ENCODE results near the gene DNMT3L.
"Not testable (repeated sequence)": the region's sequence is repeated elsewhere in the genome, so short reads cannot be mapped to it uniquely, and the experiment has no call there.

Gene DNMT3L

DNA sequence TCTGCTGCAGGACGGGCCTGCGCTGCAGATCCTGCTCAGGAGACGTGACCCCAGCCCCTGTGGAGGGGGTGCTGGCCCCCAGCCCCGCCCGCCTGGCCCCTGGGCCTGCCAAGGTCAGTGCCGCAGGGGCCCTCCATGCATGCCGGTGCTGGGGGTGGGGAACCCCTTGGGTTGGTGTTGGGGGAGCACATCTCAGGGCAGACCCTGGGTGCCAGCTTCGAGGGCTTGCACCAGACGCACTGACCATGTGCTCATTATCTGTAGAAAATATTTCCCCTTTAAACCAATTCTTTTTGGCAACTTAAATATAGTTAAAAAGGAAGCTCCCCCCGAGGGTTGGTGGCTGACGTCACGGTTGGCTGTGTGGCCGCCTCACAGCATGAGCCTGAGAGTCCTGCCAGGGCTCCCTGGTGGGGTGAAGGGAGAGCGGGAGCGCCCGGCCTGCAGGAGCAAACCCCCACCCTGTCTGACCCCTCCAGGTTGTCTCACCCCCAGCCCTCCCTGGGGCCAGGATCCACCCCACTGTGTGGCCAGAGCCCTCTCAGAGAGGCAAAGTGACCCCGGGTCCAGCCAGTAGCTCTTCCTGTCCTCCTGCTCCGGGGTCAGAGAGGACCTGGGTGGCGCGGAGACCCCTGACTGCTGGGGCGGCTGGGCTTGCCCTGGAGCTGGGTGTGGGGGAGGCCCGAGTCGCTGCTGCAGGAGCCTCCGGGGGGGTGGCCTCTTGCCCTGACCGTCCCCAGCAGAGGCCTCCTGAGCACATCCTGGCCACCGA, 32.9 kb upstream of the DNMT3L start:
- peak; percentile 47 for DNase-seq

- no peak for DNase-seq
Measured at GRCh38 chr21:44293551-44294231, 32.0 kb upstream of the DNMT3L start.

GRCh38 chr21:44292812-44293195, 31.1 kb upstream of the DNMT3L start:
- DNase-seq: no peak

- DNase-seq: no peak
Measured at GRCh38 chr21:44291936-44292811, 30.5 kb upstream of the DNMT3L start.

- no peak for DNase-seq
Measured at GRCh38 chr21:44291078-44291935, 29.6 kb upstream of the DNMT3L start.

DNA sequence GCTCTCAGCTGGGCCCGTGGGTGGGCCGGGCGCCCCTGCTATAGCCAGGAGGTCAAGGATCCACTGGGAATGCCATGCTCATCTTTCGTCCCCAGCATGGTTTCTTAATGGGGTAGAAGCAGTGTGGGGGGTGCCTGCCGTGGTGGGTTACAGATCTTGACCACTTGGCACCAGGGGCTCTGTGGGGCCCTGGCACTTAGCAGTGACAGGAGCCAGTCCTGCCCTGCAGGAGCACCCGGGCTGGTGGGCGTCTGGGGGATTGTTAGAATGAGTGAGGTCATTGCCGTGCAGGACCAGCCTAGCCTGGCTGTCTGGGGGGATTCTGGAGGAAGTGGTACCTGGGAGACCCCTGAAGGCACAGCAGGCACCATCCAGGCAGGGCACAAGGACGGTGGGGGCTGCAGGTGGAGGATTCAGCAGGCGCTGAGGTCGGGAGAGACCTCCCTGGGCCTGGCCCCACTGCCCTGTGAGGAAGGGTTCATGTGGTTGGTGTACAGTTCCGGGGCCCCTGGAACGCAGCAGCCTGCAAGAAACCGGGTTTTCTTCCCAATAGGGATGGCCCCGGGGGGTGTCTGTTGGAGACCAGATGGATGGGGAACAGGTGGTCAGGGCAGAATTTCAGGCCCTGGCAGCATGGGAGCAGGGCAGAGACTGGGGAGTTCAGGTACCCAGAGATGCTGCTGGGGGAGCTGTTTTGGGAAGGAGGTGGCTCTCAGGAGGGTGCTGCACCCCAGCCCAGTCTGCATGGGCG, 28.8 kb upstream of the DNMT3L start:
- DNase-seq: no peak

- no peak for DNase-seq
Measured at GRCh38 chr21:44289381-44290010, 27.8 kb upstream of the DNMT3L start.

DNA sequence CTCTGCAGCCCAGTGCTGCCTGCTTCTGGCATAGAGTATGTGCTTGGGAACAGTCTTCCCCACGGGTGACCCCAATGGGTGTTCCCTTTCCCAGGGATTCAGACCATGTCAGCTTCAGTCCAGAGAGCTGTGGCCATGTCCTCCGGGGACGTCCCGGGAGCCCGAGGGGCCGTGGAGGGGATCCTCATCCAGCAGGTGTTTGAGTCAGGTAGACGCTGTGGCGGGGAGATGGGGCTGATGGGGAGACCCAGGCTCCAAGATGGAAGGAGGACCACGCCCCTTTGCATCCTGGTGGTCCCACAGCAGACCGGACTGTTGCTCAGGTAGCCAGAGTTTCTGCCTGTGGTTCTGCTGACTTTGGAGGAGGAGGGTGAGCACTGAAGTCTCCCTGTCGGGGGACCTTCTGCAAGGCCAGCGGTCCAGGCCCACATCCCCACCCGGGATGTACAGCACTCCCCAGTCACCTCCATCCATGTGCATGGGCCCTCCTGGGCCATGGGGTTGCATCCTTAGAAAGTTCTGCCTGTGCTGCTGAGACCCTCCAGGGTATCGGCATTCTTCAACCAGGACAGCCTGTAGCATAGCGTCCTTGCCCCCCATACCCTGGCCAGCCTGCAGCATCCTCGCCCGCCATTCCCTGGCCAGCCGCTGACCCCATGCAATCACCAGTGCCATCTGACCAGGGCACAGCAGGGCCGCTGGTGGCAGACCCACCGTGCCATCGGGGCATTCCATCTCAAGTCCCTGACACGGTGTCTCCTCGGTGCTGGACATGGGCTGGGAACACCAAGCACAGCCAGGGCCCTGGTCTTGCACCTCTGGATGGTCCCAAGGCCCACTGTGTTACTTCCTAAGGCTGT, 26.8 kb upstream of the DNMT3L start:
- no peak for DNase-seq

GRCh38 chr21:44286716-44287632, 25.3 kb upstream of the DNMT3L start:
- DNase-seq: no peak

GRCh38 chr21:44286086-44286715, 24.5 kb upstream of the DNMT3L start:
- DNase-seq: no peak

DNA sequence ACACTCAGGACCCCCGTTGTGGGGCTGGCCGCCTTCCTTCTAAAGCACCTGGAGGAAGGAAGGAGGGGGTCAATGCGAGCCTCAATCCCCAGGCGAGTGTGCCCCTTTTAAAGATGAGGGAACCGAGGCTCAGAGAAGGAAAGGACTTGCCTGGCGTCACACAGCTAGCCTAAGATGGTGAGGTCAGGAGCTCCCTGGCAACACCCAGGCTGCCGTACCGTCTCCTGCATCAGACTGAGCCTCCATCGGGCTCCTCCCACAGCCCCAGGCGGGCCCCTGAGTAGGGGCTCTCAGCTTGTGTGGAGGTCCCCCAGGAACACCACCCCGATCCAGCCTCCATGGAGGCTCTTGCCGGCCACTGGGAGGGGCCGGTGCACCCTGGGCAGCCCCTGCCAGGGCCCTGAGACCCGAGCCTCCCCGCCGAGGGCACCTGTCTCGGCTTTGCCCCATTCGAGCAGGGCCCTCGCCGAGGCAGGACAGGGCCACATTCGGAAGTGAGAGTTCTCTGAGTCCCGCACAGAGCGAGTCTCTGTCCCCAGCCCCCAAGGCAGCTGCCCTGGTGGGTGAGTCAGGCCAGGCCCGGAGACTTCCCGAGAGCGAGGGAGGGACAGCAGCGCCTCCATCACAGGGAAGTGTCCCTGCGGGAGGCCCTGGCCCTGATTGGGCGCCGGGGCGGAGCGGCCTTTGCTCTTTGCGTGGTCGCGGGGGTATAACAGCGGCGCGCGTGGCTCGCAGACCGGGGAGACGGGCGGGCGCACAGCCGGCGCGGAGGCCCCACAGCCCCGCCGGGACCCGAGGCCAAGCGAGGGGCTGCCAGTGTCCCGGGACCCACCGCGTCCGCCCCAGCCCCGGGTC, 23.7 kb upstream of the DNMT3L start, which contains the start of gene AIRE:
TSS of gene AIRE (plus strand) at position 739 of the 855 bp plus-strand sequence. CDS start 131 bp downstream, outside the sequence.
- DNase-seq: no peak

DNA sequence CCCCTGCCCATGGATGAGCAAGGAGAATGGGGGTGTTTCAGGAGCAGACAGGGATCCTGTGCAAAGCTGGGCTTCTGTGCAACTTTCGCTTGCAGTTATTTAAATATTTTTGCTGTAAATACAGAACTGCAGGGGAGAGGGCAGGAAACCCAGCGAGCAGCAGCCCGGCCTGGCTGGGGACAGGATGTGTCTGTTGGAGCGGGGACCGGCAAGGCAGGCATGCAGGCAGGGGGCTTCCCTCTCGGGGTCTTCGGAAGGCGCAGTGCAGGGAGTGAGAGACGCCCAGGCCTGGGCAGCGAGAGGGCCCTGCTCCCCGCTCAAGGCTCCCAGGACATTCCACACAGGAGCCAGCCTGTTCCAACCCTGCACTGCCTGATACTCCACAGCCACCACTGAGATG, 22.3 kb upstream of the DNMT3L start:
- DNase-seq: no peak

- not testable (repeated sequence) for DNase-seq
Measured at GRCh38 chr21:44283211-44283785, 21.6 kb upstream of the DNMT3L start.

DNA sequence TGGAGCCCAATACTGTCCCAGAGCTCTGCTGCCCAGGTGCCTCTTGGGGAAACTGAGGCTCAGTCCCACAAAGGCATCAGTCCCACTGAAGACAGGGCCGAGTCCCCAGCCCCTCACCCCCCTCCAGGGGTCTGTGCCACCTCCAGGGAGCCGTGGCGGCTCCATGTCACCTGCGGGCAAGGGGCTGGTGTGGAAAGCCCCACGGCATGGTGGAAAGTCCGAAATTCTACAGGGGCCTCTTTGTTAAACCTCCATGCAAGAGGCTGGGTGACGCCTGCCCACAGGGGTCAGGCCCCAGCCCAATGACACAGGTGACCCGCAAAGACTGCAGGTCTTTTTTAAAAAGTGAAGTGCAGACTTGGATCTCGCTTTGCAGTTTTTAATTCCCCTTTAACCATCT, 20.7 kb upstream of the DNMT3L start:
- DNase-seq: no peak

DNA sequence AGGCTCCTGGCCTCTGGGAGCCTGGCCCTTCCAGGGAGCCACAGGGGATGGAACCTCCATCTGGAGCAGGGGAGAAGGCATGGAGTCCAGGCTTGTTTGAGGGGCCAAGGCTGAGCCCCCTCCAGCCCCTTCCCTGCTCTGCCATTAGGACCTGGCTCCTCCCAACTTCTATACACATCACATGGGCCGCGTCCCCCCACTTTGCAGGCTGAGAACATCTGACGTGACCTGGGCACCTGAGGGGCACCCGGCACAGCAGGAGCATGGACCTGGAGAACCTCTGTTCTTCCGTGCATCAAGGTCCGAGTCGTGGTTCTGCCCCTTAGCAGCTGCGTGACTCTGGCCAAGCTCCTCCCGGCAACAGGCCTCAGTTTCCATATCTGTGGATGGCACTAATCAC, 20.1 kb upstream of the DNMT3L start:
- no peak for DNase-seq

- DNase-seq: peak; percentile 69
Measured at GRCh38 chr21:44279354-44280260, 17.9 kb upstream of the DNMT3L start.

Measured in NCI-H146 (cell line).